ENCODE results near the gene PLCB3.
A peak's percentile ranks its signal among the peaks of the same experiment; 100 is the strongest.

Gene PLCB3

GRCh38 chr11:64208796-64209562 lies 42.4 kb upstream of the PLCB3 start:
- H3K4me1 ChIP-seq (ENCODE audit: insufficient read depth, low read length, severe bottlenecking), result peaks cover 41% of the 10 kb centered on the region
- peak overlapping the region; percentile 66 for H3K4me3 ChIP-seq (ENCODE audit: low read depth, low read length, poor library complexity, severe bottlenecking)
- no peaks in the 10 kb centered on the region for H3F3A ChIP-seq (ENCODE audit: insufficient read depth, low read length)
- no peak for TF ChIP-seq EZH2 (IDR thresholded peaks at IDR 0.05; ENCODE audit: borderline replicate concordance, low read length)
- TF ChIP-seq, protein P1, sequence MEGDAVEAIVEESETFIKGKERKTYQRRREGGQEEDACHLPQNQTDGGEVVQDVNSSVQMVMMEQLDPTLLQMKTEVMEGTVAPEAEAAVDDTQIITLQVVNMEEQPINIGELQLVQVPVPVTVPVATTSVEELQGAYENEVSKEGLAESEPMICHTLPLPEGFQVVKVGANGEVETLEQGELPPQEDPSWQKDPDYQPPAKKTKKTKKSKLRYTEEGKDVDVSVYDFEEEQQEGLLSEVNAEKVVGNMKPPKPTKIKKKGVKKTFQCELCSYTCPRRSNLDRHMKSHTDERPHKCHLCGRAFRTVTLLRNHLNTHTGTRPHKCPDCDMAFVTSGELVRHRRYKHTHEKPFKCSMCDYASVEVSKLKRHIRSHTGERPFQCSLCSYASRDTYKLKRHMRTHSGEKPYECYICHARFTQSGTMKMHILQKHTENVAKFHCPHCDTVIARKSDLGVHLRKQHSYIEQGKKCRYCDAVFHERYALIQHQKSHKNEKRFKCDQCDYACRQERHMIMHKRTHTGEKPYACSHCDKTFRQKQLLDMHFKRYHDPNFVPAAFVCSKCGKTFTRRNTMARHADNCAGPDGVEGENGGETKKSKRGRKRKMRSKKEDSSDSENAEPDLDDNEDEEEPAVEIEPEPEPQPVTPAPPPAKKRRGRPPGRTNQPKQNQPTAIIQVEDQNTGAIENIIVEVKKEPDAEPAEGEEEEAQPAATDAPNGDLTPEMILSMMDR (IDR thresholded peaks at IDR 0.05; ENCODE audit: low read length), result no peak
- no peak overlapping the region for H2AFZ ChIP-seq (ENCODE audit: low read length)
- H4K20me1 ChIP-seq (ENCODE audit: insufficient read depth, low read length), result no peaks in the 10 kb centered on the region
- H3K4me2 ChIP-seq (ENCODE audit: low read length), result peak overlapping the region; percentile 90
- H3K79me2 ChIP-seq (ENCODE audit: insufficient read depth, low read length), result no peaks in the 10 kb centered on the region
- H3K9ac ChIP-seq (ENCODE audit: low read length), result peak overlapping the region; percentile 80; the same call in 1 of the 2 replicates
- H3K27ac ChIP-seq (ENCODE audit: low read depth, low read length, poor library complexity, severe bottlenecking), result peak overlapping the region; percentile 82
- H3K27me3 ChIP-seq (ENCODE audit: insufficient read depth, low read length), result no peaks in the 10 kb centered on the region
- no peaks in the 10 kb centered on the region for H3K9me3 ChIP-seq (ENCODE audit: low read length)
- H3K9me2 ChIP-seq (ENCODE audit: low read depth, low read length), result no peaks in the 10 kb centered on the region
- H3K36me3 ChIP-seq (ENCODE audit: insufficient read depth, low read length), result peaks cover 59% of the 10 kb centered on the region

DNA sequence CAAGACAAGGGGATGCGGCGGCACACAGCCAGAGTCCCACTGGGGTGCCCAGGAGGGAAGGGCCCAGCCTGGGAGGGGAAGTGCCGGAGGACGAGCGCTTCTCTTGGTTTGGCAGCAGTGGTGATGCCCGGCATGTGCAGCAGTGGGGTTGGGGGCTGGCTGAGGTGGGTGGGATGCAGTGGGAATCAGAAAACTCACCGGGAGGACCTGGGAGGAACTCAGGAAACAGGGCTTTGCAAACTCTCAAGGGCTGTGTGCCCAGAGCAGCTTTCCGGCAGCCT lies 41.8 kb upstream of the PLCB3 start:
- no peak for TF ChIP-seq EZH2 (IDR thresholded peaks at IDR 0.05; ENCODE audit: borderline replicate concordance, low read length)
- TF ChIP-seq, protein P1 (IDR thresholded peaks at IDR 0.05; ENCODE audit: low read length), result no peak
- Histone ChIP-seq H4K20me1 (ENCODE audit: insufficient read depth, low read length) (no peaks in the 10 kb centered on the region), H3K9me2 (ENCODE audit: low read depth, low read length) (no peaks in the 10 kb centered on the region), H3K27ac (ENCODE audit: low read depth, low read length, poor library complexity, severe bottlenecking) (no peak overlapping the region), H3K9ac (ENCODE audit: low read length) (no peak overlapping the region; the same call in 1 of the 2 replicates), H2AFZ (ENCODE audit: low read length) (no peak overlapping the region), H3K9me3 (ENCODE audit: low read length) (no peaks in the 10 kb centered on the region), H3K4me1 (ENCODE audit: insufficient read depth, low read length, severe bottlenecking) (peaks cover 41% of the 10 kb centered on the region), H3K79me2 (ENCODE audit: insufficient read depth, low read length) (no peaks in the 10 kb centered on the region), H3K27me3 (ENCODE audit: insufficient read depth, low read length) (no peaks in the 10 kb centered on the region), H3K4me3 (ENCODE audit: low read depth, low read length, poor library complexity, severe bottlenecking) (no peak overlapping the region), H3K4me2 (ENCODE audit: low read length) (no peak overlapping the region), H3K36me3 (ENCODE audit: insufficient read depth, low read length) (peaks cover 59% of the 10 kb centered on the region), H3F3A (ENCODE audit: insufficient read depth, low read length) (no peaks in the 10 kb centered on the region)

DNA sequence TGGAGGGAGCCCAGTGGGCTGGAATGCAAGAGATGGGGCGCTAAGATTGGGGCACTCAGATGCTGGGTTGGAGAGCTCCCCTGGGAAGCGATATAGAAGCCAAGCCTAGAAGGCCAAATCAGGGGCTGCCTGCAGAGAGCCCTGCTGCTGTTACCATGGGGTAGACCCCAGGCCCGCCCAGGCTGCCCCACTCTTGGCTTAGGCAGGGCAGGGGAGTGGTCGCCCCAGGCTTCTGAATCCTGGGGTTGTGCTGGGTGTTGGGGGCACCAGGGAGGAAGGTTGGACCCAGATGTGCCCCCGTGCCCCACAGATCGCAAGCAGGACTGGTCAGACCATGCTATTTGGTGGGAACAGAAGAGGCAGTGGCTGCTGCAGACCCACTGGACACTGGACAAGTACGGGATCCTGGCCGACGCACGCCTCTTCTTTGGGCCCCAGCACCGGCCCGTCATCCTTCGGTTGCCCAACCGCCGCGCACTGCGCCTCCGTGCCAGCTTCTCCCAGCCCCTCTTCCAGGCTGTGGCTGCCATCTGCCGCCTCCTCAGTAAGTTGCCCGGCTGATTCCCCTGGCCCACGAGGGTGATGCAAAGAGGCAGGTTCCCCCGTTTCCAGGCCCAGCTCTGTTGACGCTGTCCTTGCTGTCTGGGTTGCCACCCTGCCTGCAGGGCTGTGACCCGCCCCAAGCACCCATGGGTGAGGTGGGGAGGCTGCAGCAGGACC lies 40.9 kb upstream of the PLCB3 start:
- H3K4me2 ChIP-seq (ENCODE audit: low read length), result no peak overlapping the region
- no peak overlapping the region for H3K4me3 ChIP-seq (ENCODE audit: low read depth, low read length, poor library complexity, severe bottlenecking)
- H3K9ac ChIP-seq (ENCODE audit: low read length), result no peak overlapping the region
- H3K36me3 ChIP-seq (ENCODE audit: insufficient read depth, low read length), result peaks cover 66% of the 10 kb centered on the region
- no peak for TF ChIP-seq EZH2 (IDR thresholded peaks at IDR 0.05; ENCODE audit: borderline replicate concordance, low read length)
- TF ChIP-seq, protein P1 (IDR thresholded peaks at IDR 0.05; ENCODE audit: low read length), result no peak
- H3K9me3 ChIP-seq (ENCODE audit: low read length), result no peaks in the 10 kb centered on the region
- H2AFZ ChIP-seq (ENCODE audit: low read length), result no peak overlapping the region
- peaks cover 38% of the 10 kb centered on the region for H3K4me1 ChIP-seq (ENCODE audit: insufficient read depth, low read length, severe bottlenecking)
- no peaks in the 10 kb centered on the region for H3K79me2 ChIP-seq (ENCODE audit: insufficient read depth, low read length)
- H3F3A ChIP-seq (ENCODE audit: insufficient read depth, low read length), result no peaks in the 10 kb centered on the region
- H3K27ac ChIP-seq (ENCODE audit: low read depth, low read length, poor library complexity, severe bottlenecking), result no peak overlapping the region
- no peaks in the 10 kb centered on the region for H3K27me3 ChIP-seq (ENCODE audit: insufficient read depth, low read length)
- H4K20me1 ChIP-seq (ENCODE audit: insufficient read depth, low read length), result no peaks in the 10 kb centered on the region
- no peaks in the 10 kb centered on the region for H3K9me2 ChIP-seq (ENCODE audit: low read depth, low read length)

All from OCI-LY1 (cell line).